Liver (tissue), 9 donors: Measurements from ENCODE around the gene SERPIND1. TPM values are rescaled to one million over a fixed set of nuclear protein-coding genes. Genes with fewer than 3 reads are reported as not detected.
A peak's percentile ranks its signal among the peaks of the same experiment; 100 is the strongest.

Experiments
- DNase-seq: peaks from one replicate; pipeline ENCODE4 v3.0.0-alpha.2; 2017; ENCODE audit warnings: low spot score
- H3K27ac ChIP-seq, 2 donors: one replicate each; pipeline ENCODE4 v1.7.0; 2013; ENCODE audit warnings: inconsistent platforms in 2 of 2, low read length in 2 of 2, control low read depth in 1 of 2, low read depth in 1 of 2, mild to moderate bottlenecking in 1 of 2
- H3K27me3 ChIP-seq, 4 donors: one replicate each; pipeline versions ENCODE4 v1.6.1 to v1.7.0; 2013; ENCODE audit warnings: low read length in 3 of 4, inconsistent platforms in 1 of 4, mild to moderate bottlenecking in 1 of 4, moderate library complexity in 1 of 4; ENCODE audit not compliant: control insufficient read depth in 4 of 4, insufficient read depth in 4 of 4
- H3K36me3 ChIP-seq, 4 donors: one replicate each; pipeline versions ENCODE4 v1.6.1 to v1.7.0; 2013; ENCODE audit warnings: low read length in 3 of 4, mild to moderate bottlenecking in 3 of 4, low read depth in 1 of 4, moderate library complexity in 1 of 4; ENCODE audit not compliant: control insufficient read depth in 4 of 4, insufficient read depth in 3 of 4
- H3K4me1 ChIP-seq, 4 donors: one replicate each; pipeline versions ENCODE4 v1.6.1 to v1.7.0; 2013; ENCODE audit warnings: low read length in 3 of 4, mild to moderate bottlenecking in 3 of 4, moderate library complexity in 1 of 4; ENCODE audit not compliant: control insufficient read depth in 4 of 4, insufficient read depth in 4 of 4
- H3K4me3 ChIP-seq, 3 donors: one replicate each; pipeline versions ENCODE4 v1.6.1 to v1.7.0; 2013; ENCODE audit warnings: low read length in 3 of 3, control low read depth in 1 of 3, low read depth in 1 of 3, mild to moderate bottlenecking in 1 of 3
- H3K9ac ChIP-seq, 2 donors: one replicate each; pipeline ENCODE4 v1.7.0; 2013; ENCODE audit warnings: low read length in 2 of 2, mild to moderate bottlenecking in 2 of 2, moderate library complexity in 2 of 2, control low read depth in 1 of 2, low read depth in 1 of 2
- H3K9me3 ChIP-seq, 4 donors: one replicate each; pipeline versions ENCODE4 v1.6.1 to v1.7.0; 2013; ENCODE audit warnings: low read length in 3 of 4; ENCODE audit not compliant: control insufficient read depth in 4 of 4
- CTCF ChIP-seq: fragments of 150-350 bp; IDR thresholded peaks from 2 replicates; pipeline ENCODE4 v1.5.1; 2017; ENCODE audit warnings: improper control_type of control experiment, low read depth, low read length; ENCODE audit not compliant: missing input control
- EGR1 ChIP-seq, 2 donors: IDR thresholded peaks; 2 replicates each; pipeline ENCODE4 v1.6.1; 2016 to 2018; ENCODE audit warnings: antibody characterized with exemption in 2 of 2, low read depth in 2 of 2
- FOXA1 ChIP-seq: IDR thresholded peaks from 2 replicates; pipeline ENCODE4 v1.6.1; 2016; ENCODE audit warnings: antibody characterized with exemption
- FOXA2 ChIP-seq: IDR thresholded peaks from 2 replicates; pipeline ENCODE4 v1.6.1; 2016; ENCODE audit warnings: antibody characterized with exemption
- GABPA ChIP-seq, 2 donors: IDR thresholded peaks in 1 of 2; conservative IDR thresholded peaks in 1 of 2; 2 replicates each; pipeline ENCODE4 v1.6.1; 2016; ENCODE audit warnings: antibody characterized with exemption in 2 of 2, mild to moderate bottlenecking in 1 of 2, moderate library complexity in 1 of 2
- HNF4A ChIP-seq, 2 donors: conservative IDR thresholded peaks; 2 replicates each; pipeline ENCODE4 v1.6.1; 2016; ENCODE audit warnings: antibody characterized with exemption in 2 of 2, mild to moderate bottlenecking in 2 of 2
- HNF4G ChIP-seq: IDR thresholded peaks from 2 replicates; pipeline ENCODE4 v1.6.1; 2016; ENCODE audit warnings: antibody characterized with exemption
- NR2F2 ChIP-seq: IDR thresholded peaks from 2 replicates; pipeline ENCODE4 v1.6.1; 2016; ENCODE audit warnings: antibody characterized with exemption
- RAD21 ChIP-seq, 2 donors: IDR thresholded peaks; 2 replicates each; pipeline ENCODE4 v1.6.1; 2016; ENCODE audit warnings: antibody characterized with exemption in 2 of 2, mild to moderate bottlenecking in 2 of 2
- RXRA ChIP-seq, 2 donors: IDR thresholded peaks; 2 replicates each; pipeline ENCODE4 v1.6.1; 2017 to 2018; ENCODE audit warnings: antibody characterized with exemption in 2 of 2, mild to moderate bottlenecking in 1 of 2
- SP1 ChIP-seq: IDR thresholded peaks from 2 replicates; pipeline ENCODE4 v1.6.1; 2018; ENCODE audit warnings: antibody characterized with exemption, mild to moderate bottlenecking
- TAF1 ChIP-seq: conservative IDR thresholded peaks from 2 replicates; pipeline ENCODE4 v1.6.1; 2016; ENCODE audit warnings: antibody characterized with exemption, mild to moderate bottlenecking
- YY1 ChIP-seq: IDR thresholded peaks from 2 replicates; pipeline ENCODE4 v1.6.1; 2016; ENCODE audit warnings: antibody characterized with exemption, mild to moderate bottlenecking
- WGBS: extraction: QIAGEN DNeasy Blood & Tissue Kit; methylation state at CpG from one replicate; pipeline ENCODE4 v1.1.7; 2013; 5-methylcytosine and 5-hydroxymethylcytosine counted together
- polyA plus RNA-seq, 2 donors: library from polyadenylated mRNA; stranded (reverse) in 1 of 2; unstranded in 1 of 2; fragments of 200-250 nt in 1 of 2; fragments of >200 nt in 1 of 2; fragmentation: Nextera tagmentation in 1 of 2; extraction: Ambion mirVana in 1 of 2; gene quantifications; one replicate each; pipeline versions ENCODE4 v1.2.1 to v1.2.3, GENCODE V29; 2013 to 2015
- total RNA-seq, 2 donors: library from RNA; depleted of rRNA; stranded (reverse); fragments of >200 nt; gene quantifications; one replicate each; pipeline ENCODE4 v1.2.3, GENCODE V29; 2014
- TF ChIP-seq, protein P1 (sequence below): IDR thresholded peaks from 2 replicates; pipeline ENCODE4 v1.6.1; 2016; ENCODE audit warnings: antibody characterized with exemption
- TF ChIP-seq, protein P2 (sequence below): IDR thresholded peaks from 2 replicates; pipeline ENCODE4 v1.6.1; 2016; ENCODE audit warnings: antibody characterized with exemption
- TF ChIP-seq, protein P3 (sequence below): IDR thresholded peaks from 2 replicates; pipeline ENCODE4 v1.6.1; 2016; ENCODE audit warnings: antibody characterized with exemption
- TF ChIP-seq, protein P4 (sequence below): IDR thresholded peaks from 2 replicates; pipeline ENCODE4 v1.6.1; 2016; ENCODE audit warnings: antibody characterized with exemption, mild to moderate bottlenecking
- donor health status: healthy.
- donor health status: healthy.
- donor health status: healthy.
- donor health status: healthy.
- donor health status: healthy.

Gene SERPIND1
- total and polyA plus RNA-seq, 4 donors = 117 to 176 (median 170) TPM

- Histone ChIP-seq H3K4me3 (no peak overlapping the region), H3K36me3 (peaks cover 0 to 32% (median 22%) of the 10 kb centered on the region in 4 donors), H3K4me1 (no peaks in the 10 kb centered on the region), H3K27ac (no peak overlapping the region), H3K9me3 (no peaks in the 10 kb centered on the region), H3K9ac (no peak overlapping the region), H3K27me3 (no peaks in the 10 kb centered on the region)
- DNase-seq = no peak
- WGBS = 82% methylated on average over 13 of the region's 13 CpGs
- TF ChIP-seq, protein P1, sequence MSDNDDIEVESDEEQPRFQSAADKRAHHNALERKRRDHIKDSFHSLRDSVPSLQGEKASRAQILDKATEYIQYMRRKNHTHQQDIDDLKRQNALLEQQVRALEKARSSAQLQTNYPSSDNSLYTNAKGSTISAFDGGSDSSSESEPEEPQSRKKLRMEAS = no peak
- TF ChIP-seq GABPA (IDR thresholded peaks at IDR 0.05 in 1 of 2, conservative IDR thresholded peaks at IDR 0.05 in 1 of 2) = no peak
- TF ChIP-seq HNF4A (conservative IDR thresholded peaks at IDR 0.05) = peak in 1 of 2 donors; percentile 28
- TF ChIP-seq NR2F2 = no peak
- TF ChIP-seq RXRA (IDR thresholded peaks at IDR 0.05) = peak in 1 of 2 donors; percentile 7
- TF ChIP-seq CTCF = no peak
- no peak for TF ChIP-seq FOXA1
- TF ChIP-seq, protein P2, sequence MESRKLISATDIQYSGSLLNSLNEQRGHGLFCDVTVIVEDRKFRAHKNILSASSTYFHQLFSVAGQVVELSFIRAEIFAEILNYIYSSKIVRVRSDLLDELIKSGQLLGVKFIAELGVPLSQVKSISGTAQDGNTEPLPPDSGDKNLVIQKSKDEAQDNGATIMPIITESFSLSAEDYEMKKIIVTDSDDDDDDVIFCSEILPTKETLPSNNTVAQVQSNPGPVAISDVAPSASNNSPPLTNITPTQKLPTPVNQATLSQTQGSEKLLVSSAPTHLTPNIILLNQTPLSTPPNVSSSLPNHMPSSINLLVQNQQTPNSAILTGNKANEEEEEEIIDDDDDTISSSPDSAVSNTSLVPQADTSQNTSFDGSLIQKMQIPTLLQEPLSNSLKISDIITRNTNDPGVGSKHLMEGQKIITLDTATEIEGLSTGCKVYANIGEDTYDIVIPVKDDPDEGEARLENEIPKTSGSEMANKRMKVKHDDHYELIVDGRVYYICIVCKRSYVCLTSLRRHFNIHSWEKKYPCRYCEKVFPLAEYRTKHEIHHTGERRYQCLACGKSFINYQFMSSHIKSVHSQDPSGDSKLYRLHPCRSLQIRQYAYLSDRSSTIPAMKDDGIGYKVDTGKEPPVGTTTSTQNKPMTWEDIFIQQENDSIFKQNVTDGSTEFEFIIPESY = no peak
- no peak for TF ChIP-seq FOXA2
- TF ChIP-seq, protein P3, sequence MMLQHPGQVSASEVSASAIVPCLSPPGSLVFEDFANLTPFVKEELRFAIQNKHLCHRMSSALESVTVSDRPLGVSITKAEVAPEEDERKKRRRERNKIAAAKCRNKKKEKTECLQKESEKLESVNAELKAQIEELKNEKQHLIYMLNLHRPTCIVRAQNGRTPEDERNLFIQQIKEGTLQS = no peak
Measured at GRCh38 chr22:20763630-20764470, 10.1 kb upstream of the SERPIND1 start.

GRCh38 chr22:20764471-20764720 lies 9.5 kb upstream of the SERPIND1 start:
- no peaks in the 10 kb centered on the region for H3K9me3 ChIP-seq
- H3K4me3 ChIP-seq = no peak overlapping the region
- H3K36me3 ChIP-seq = peaks cover 0 to 32% (median 22%) of the 10 kb centered on the region in 4 donors
- TF ChIP-seq RXRA (IDR thresholded peaks at IDR 0.05) (no peak), YY1 (no peak), HNF4A (conservative IDR thresholded peaks at IDR 0.05) (no peak), RAD21 (IDR thresholded peaks at IDR 0.05) (no peak), GABPA (IDR thresholded peaks at IDR 0.05 in 1 of 2, conservative IDR thresholded peaks at IDR 0.05 in 1 of 2) (no peak), CTCF (no peak), EGR1 (IDR thresholded peaks at IDR 0.05; ENCODE audit: low read depth in 2 of 2) (no peak), NR2F2 (no peak), FOXA1 (no peak), SP1 (no peak), TAF1 (no peak), HNF4G (no peak)
- TF ChIP-seq, protein P3 = no peak
- TF ChIP-seq, protein P4, sequence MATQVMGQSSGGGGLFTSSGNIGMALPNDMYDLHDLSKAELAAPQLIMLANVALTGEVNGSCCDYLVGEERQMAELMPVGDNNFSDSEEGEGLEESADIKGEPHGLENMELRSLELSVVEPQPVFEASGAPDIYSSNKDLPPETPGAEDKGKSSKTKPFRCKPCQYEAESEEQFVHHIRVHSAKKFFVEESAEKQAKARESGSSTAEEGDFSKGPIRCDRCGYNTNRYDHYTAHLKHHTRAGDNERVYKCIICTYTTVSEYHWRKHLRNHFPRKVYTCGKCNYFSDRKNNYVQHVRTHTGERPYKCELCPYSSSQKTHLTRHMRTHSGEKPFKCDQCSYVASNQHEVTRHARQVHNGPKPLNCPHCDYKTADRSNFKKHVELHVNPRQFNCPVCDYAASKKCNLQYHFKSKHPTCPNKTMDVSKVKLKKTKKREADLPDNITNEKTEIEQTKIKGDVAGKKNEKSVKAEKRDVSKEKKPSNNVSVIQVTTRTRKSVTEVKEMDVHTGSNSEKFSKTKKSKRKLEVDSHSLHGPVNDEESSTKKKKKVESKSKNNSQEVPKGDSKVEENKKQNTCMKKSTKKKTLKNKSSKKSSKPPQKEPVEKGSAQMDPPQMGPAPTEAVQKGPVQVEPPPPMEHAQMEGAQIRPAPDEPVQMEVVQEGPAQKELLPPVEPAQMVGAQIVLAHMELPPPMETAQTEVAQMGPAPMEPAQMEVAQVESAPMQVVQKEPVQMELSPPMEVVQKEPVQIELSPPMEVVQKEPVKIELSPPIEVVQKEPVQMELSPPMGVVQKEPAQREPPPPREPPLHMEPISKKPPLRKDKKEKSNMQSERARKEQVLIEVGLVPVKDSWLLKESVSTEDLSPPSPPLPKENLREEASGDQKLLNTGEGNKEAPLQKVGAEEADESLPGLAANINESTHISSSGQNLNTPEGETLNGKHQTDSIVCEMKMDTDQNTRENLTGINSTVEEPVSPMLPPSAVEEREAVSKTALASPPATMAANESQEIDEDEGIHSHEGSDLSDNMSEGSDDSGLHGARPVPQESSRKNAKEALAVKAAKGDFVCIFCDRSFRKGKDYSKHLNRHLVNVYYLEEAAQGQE = no peak
- WGBS = 96% methylated on average over 7 of the region's 7 CpGs
- no peaks in the 10 kb centered on the region for H3K27me3 ChIP-seq
- no peaks in the 10 kb centered on the region for H3K4me1 ChIP-seq
- DNase-seq = no peak
- H3K27ac ChIP-seq = no peak overlapping the region
- no peak overlapping the region for H3K9ac ChIP-seq
